ENCODE results near the gene ZSWIM6.

Gene ZSWIM6

GRCh38 chr5:61549530-61549929 lies 217.5 kb downstream of the ZSWIM6 start:
- no peak for DNase-seq

GRCh38 chr5:61551637-61552313 lies 219.7 kb downstream of the ZSWIM6 start:
- Histone ChIP-seq H3K27me3 (replicated peaks; ENCODE audit: control insufficient read depth, insufficient read depth, low read length, poor library complexity, severe bottlenecking) (no peaks in the 10 kb centered on the region), H3K4me3 (ENCODE audit: insufficient read depth, low read depth, low read length, poor library complexity, severe bottlenecking) (no peak overlapping the region), H3K4me1 (ENCODE audit: control insufficient read depth, insufficient read depth, low read length, poor library complexity, severe bottlenecking) (no peaks in the 10 kb centered on the region), H3K27ac (ENCODE audit: insufficient read depth, low read length, poor library complexity, severe bottlenecking) (no peak overlapping the region), H3K36me3 (ENCODE audit: control insufficient read depth, insufficient read depth, low read length) (no peaks in the 10 kb centered on the region), H3K9me3 (ENCODE audit: control insufficient read depth, low read length) (no peaks in the 10 kb centered on the region)
- DNase-seq = no peak

More at GRCh38 chr5:61549530-61549929, 217.5 kb downstream of the ZSWIM6 start:
- Histone ChIP-seq H3K4me1 (ENCODE audit: control insufficient read depth, insufficient read depth, low read length, poor library complexity, severe bottlenecking) (no peaks in the 10 kb centered on the region), H3K36me3 (ENCODE audit: control insufficient read depth, insufficient read depth, low read length) (no peaks in the 10 kb centered on the region), H3K9me3 (ENCODE audit: control insufficient read depth, low read length) (no peaks in the 10 kb centered on the region), H3K27me3 (replicated peaks; ENCODE audit: control insufficient read depth, insufficient read depth, low read length, poor library complexity, severe bottlenecking) (no peaks in the 10 kb centered on the region), H3K27ac (ENCODE audit: insufficient read depth, low read length, poor library complexity, severe bottlenecking) (no peak overlapping the region), H3K4me3 (ENCODE audit: insufficient read depth, low read depth, low read length, poor library complexity, severe bottlenecking) (no peak overlapping the region)

DNA sequence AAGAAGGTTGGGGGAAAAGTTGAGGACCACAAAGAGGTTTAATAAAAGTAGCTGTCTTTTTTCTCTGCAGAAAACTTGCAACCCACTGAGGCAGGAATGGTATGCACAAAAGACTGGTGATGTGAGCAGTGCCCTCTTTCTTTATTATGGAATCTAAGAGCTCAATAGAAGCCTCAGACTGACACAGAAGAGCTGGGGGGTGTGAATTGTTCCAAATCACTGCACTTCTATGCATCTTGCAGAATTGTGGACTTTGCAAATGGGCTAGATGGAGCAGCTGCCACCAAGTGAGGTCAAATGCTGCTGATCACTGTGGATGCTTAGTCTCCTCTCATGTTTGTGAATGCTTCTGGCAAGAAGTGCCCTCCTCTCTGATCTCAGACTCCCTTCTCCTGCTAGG lies 227.1 kb downstream of the ZSWIM6 start:
- Histone ChIP-seq H3K27ac (ENCODE audit: insufficient read depth, low read length, poor library complexity, severe bottlenecking) (no peak overlapping the region), H3K4me1 (ENCODE audit: control insufficient read depth, insufficient read depth, low read length, poor library complexity, severe bottlenecking) (no peaks in the 10 kb centered on the region), H3K4me3 (ENCODE audit: insufficient read depth, low read depth, low read length, poor library complexity, severe bottlenecking) (no peak overlapping the region), H3K27me3 (replicated peaks; ENCODE audit: control insufficient read depth, insufficient read depth, low read length, poor library complexity, severe bottlenecking) (no peaks in the 10 kb centered on the region), H3K36me3 (ENCODE audit: control insufficient read depth, insufficient read depth, low read length) (no peaks in the 10 kb centered on the region), H3K9me3 (ENCODE audit: control insufficient read depth, low read length) (no peaks in the 10 kb centered on the region)
- DNase-seq = no peak

- no peaks in the 10 kb centered on the region for H3K27me3 ChIP-seq (replicated peaks; ENCODE audit: control insufficient read depth, insufficient read depth, low read length, poor library complexity, severe bottlenecking)
- H3K9me3 ChIP-seq (ENCODE audit: control insufficient read depth, low read length) = no peaks in the 10 kb centered on the region
- DNase-seq = no peak
- no peak overlapping the region for H3K4me3 ChIP-seq (ENCODE audit: insufficient read depth, low read depth, low read length, poor library complexity, severe bottlenecking)
- H3K4me1 ChIP-seq (ENCODE audit: control insufficient read depth, insufficient read depth, low read length, poor library complexity, severe bottlenecking) = no peaks in the 10 kb centered on the region
- no peaks in the 10 kb centered on the region for H3K36me3 ChIP-seq (ENCODE audit: control insufficient read depth, insufficient read depth, low read length)
- no peak overlapping the region for H3K27ac ChIP-seq (ENCODE audit: insufficient read depth, low read length, poor library complexity, severe bottlenecking)
Observed at GRCh38 chr5:61559722-61560121, 227.7 kb downstream of the ZSWIM6 start.

DNA sequence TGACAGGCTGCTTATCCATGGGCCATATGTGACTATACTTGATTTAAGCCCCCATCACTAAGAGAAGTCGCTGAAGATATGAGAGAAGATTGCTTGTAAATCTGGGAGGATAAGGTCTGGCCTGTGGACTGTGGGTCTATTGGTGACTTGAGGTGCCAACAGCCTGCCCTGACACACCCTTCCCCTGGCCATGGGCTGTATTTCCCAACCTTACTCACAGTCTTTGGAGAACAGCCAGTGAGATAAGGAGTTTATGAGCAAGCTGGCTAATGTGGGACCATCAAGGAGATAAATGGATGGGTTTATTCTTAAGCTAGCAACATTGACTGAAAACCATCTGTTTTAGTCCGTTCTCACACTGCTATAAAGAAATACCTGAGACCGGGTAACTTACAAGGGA lies 231.3 kb downstream of the ZSWIM6 start:
- no peaks in the 10 kb centered on the region for H3K27me3 ChIP-seq (replicated peaks; ENCODE audit: control insufficient read depth, insufficient read depth, low read length, poor library complexity, severe bottlenecking)
- no peaks in the 10 kb centered on the region for H3K9me3 ChIP-seq (ENCODE audit: control insufficient read depth, low read length)
- H3K4me1 ChIP-seq (ENCODE audit: control insufficient read depth, insufficient read depth, low read length, poor library complexity, severe bottlenecking) = no peaks in the 10 kb centered on the region
- no peak overlapping the region for H3K4me3 ChIP-seq (ENCODE audit: insufficient read depth, low read depth, low read length, poor library complexity, severe bottlenecking)
- no peak overlapping the region for H3K27ac ChIP-seq (ENCODE audit: insufficient read depth, low read length, poor library complexity, severe bottlenecking)
- no peaks in the 10 kb centered on the region for H3K36me3 ChIP-seq (ENCODE audit: control insufficient read depth, insufficient read depth, low read length)
- no peak for DNase-seq

- DNase-seq = no peak
- no peaks in the 10 kb centered on the region for H3K9me3 ChIP-seq (ENCODE audit: control insufficient read depth, low read length)
- no peak overlapping the region for H3K4me3 ChIP-seq (ENCODE audit: insufficient read depth, low read depth, low read length, poor library complexity, severe bottlenecking)
- no peaks in the 10 kb centered on the region for H3K4me1 ChIP-seq (ENCODE audit: control insufficient read depth, insufficient read depth, low read length, poor library complexity, severe bottlenecking)
- H3K27me3 ChIP-seq (replicated peaks; ENCODE audit: control insufficient read depth, insufficient read depth, low read length, poor library complexity, severe bottlenecking) = no peaks in the 10 kb centered on the region
- no peaks in the 10 kb centered on the region for H3K36me3 ChIP-seq (ENCODE audit: control insufficient read depth, insufficient read depth, low read length)
- no peak overlapping the region for H3K27ac ChIP-seq (ENCODE audit: insufficient read depth, low read length, poor library complexity, severe bottlenecking)
Observed at GRCh38 chr5:61567337-61567736, 235.3 kb downstream of the ZSWIM6 start.

DNA sequence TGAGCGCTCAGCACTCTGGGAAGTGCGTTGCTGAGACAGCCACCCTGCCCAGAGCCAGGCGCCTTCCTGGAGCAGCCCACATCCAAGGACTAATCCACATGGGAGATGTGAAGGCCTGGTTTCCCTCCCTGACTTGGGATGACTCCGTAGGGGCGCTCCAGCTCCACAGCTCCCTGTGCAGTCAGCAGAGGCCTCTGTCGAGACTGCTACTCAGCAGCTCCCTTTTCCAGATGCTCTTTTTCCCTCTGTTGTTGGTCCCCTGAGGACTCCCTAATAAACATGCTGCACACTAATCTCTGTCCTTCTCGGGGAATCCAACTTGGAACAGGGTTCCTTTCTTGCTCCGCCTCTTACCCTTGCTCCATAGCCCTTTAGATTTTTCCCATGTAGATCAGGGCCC lies 237.3 kb downstream of the ZSWIM6 start:
- Histone ChIP-seq H3K4me1 (ENCODE audit: control insufficient read depth, insufficient read depth, low read length, poor library complexity, severe bottlenecking) (no peaks in the 10 kb centered on the region), H3K27me3 (replicated peaks; ENCODE audit: control insufficient read depth, insufficient read depth, low read length, poor library complexity, severe bottlenecking) (no peaks in the 10 kb centered on the region), H3K9me3 (ENCODE audit: control insufficient read depth, low read length) (no peaks in the 10 kb centered on the region), H3K27ac (ENCODE audit: insufficient read depth, low read length, poor library complexity, severe bottlenecking) (no peak overlapping the region), H3K4me3 (ENCODE audit: insufficient read depth, low read depth, low read length, poor library complexity, severe bottlenecking) (no peak overlapping the region), H3K36me3 (ENCODE audit: control insufficient read depth, insufficient read depth, low read length) (no peaks in the 10 kb centered on the region)
- no peak for DNase-seq

- H3K4me1 ChIP-seq (ENCODE audit: control insufficient read depth, insufficient read depth, low read length, poor library complexity, severe bottlenecking) = no peaks in the 10 kb centered on the region
- H3K9me3 ChIP-seq (ENCODE audit: control insufficient read depth, low read length) = no peaks in the 10 kb centered on the region
- no peaks in the 10 kb centered on the region for H3K27me3 ChIP-seq (replicated peaks; ENCODE audit: control insufficient read depth, insufficient read depth, low read length, poor library complexity, severe bottlenecking)
- H3K4me3 ChIP-seq (ENCODE audit: insufficient read depth, low read depth, low read length, poor library complexity, severe bottlenecking) = no peak overlapping the region
- H3K36me3 ChIP-seq (ENCODE audit: control insufficient read depth, insufficient read depth, low read length) = no peaks in the 10 kb centered on the region
- no peak for DNase-seq
- H3K27ac ChIP-seq (ENCODE audit: insufficient read depth, low read length, poor library complexity, severe bottlenecking) = no peak overlapping the region
Observed at GRCh38 chr5:61570767-61571166, 238.7 kb downstream of the ZSWIM6 start.

DNA sequence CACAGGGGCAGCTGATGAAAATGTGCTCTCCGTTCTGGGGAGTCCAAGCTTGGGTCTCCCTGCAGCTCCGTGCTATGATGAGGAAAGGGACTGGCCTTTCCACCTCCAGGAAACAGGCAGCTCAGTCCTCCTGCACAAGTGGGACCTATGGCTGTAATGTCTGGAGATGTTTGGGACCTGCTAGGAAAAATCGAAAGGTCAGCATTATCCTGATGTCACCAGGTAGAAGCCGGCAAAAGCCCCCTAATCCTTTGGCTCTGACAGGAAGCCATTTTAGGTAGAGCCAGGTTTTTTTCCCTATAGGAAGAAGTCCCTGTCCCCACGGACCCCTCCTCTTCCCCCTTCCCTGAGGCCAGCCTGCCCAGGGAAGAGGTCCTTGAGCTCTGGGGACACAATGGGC lies 240.9 kb downstream of the ZSWIM6 start:
- Histone ChIP-seq H3K27ac (ENCODE audit: insufficient read depth, low read length, poor library complexity, severe bottlenecking) (no peak overlapping the region), H3K4me1 (ENCODE audit: control insufficient read depth, insufficient read depth, low read length, poor library complexity, severe bottlenecking) (no peaks in the 10 kb centered on the region), H3K27me3 (replicated peaks; ENCODE audit: control insufficient read depth, insufficient read depth, low read length, poor library complexity, severe bottlenecking) (no peaks in the 10 kb centered on the region), H3K4me3 (ENCODE audit: insufficient read depth, low read depth, low read length, poor library complexity, severe bottlenecking) (no peak overlapping the region), H3K36me3 (ENCODE audit: control insufficient read depth, insufficient read depth, low read length) (no peaks in the 10 kb centered on the region), H3K9me3 (ENCODE audit: control insufficient read depth, low read length) (no peaks in the 10 kb centered on the region)
- DNase-seq = no peak

DNA sequence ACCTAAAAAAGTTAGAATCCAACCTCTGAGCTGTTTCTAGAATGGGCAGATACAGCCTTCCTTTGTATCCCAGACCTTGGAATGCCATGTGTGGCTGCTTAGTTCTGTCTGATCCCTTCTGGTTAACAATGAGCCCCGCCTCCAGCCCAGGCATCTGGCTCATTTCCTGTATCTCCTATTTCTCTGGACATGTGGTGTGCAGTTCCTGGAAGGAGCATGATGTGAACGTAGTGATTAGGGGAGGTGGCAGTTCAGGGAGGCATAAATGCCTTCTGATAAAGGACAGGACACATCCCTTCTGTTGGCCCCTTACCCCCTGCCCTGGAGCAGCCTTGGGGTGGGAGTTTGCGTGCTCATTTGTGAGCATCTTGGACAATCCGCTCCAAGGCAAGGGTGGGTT lies 243.0 kb downstream of the ZSWIM6 start:
- no peak overlapping the region for H3K4me3 ChIP-seq (ENCODE audit: insufficient read depth, low read depth, low read length, poor library complexity, severe bottlenecking)
- H3K27ac ChIP-seq (ENCODE audit: insufficient read depth, low read length, poor library complexity, severe bottlenecking) = no peak overlapping the region
- no peak for DNase-seq
- no peaks in the 10 kb centered on the region for H3K27me3 ChIP-seq (replicated peaks; ENCODE audit: control insufficient read depth, insufficient read depth, low read length, poor library complexity, severe bottlenecking)
- no peaks in the 10 kb centered on the region for H3K36me3 ChIP-seq (ENCODE audit: control insufficient read depth, insufficient read depth, low read length)
- H3K4me1 ChIP-seq (ENCODE audit: control insufficient read depth, insufficient read depth, low read length, poor library complexity, severe bottlenecking) = no peaks in the 10 kb centered on the region
- H3K9me3 ChIP-seq (ENCODE audit: control insufficient read depth, low read length) = no peaks in the 10 kb centered on the region
